ENCODE data around the gene CASP14.
"Not testable (repeated sequence)": the region's sequence is repeated elsewhere in the genome, so short reads cannot be mapped to it uniquely, and the experiment has no call there.

The CASP14 gene

GRCh38 chr19:15048885-15049541, at the start of gene CASP14:
Gene CASP14 (plus strand): TSS chr19:15049480. CDS start chr19:15052252, 2,772 bp downstream.
- no peak for DNase-seq (ENCODE audit: low read depth)

GRCh38 chr19:15008308-15008707, 41.0 kb upstream of the CASP14 start:
- DNase-seq (ENCODE audit: low read depth): no peak

- no peak for DNase-seq (ENCODE audit: low read depth)
Observed at GRCh38 chr19:15010501-15011300, 38.6 kb upstream of the CASP14 start.

- no peak for DNase-seq (ENCODE audit: low read depth)
Observed at GRCh38 chr19:15014579-15014978, 34.7 kb upstream of the CASP14 start.

- no peak for DNase-seq (ENCODE audit: low read depth)
Observed at GRCh38 chr19:15015946-15016542, 33.2 kb upstream of the CASP14 start.

- DNase-seq (ENCODE audit: low read depth): not testable (repeated sequence)
Observed at GRCh38 chr19:15018836-15019235, 30.4 kb upstream of the CASP14 start.

GRCh38 chr19:15021286-15022007, 27.8 kb upstream of the CASP14 start:
- DNase-seq (ENCODE audit: low read depth): no peak

- DNase-seq (ENCODE audit: low read depth): no peak
Observed at GRCh38 chr19:15022752-15023151, 26.5 kb upstream of the CASP14 start.

- no peak for DNase-seq (ENCODE audit: low read depth)
Observed at GRCh38 chr19:15025217-15025616, 24.1 kb upstream of the CASP14 start.

GRCh38 chr19:15028490-15028889, 20.8 kb upstream of the CASP14 start:
- no peak for DNase-seq (ENCODE audit: low read depth)

- DNase-seq (ENCODE audit: low read depth): no peak
Observed at GRCh38 chr19:15031675-15032074, 17.6 kb upstream of the CASP14 start.

GRCh38 chr19:15035795-15036311, 13.4 kb upstream of the CASP14 start:
- DNase-seq (ENCODE audit: low read depth): no peak

- DNase-seq (ENCODE audit: low read depth): no peak
Observed at GRCh38 chr19:15037586-15037985, 11.7 kb upstream of the CASP14 start.

GRCh38 chr19:15038294-15038693, 11.0 kb upstream of the CASP14 start:
- no peak for DNase-seq (ENCODE audit: low read depth)

- no peak for DNase-seq (ENCODE audit: low read depth)
Observed at GRCh38 chr19:15042003-15042402, 7.3 kb upstream of the CASP14 start.

GRCh38 chr19:15042826-15043225, 6.5 kb upstream of the CASP14 start:
- no peak for DNase-seq (ENCODE audit: low read depth)

GRCh38 chr19:15045506-15045905, 3.8 kb upstream of the CASP14 start:
- DNase-seq (ENCODE audit: low read depth): no peak

GRCh38 chr19:15047680-15048079, 1.6 kb upstream of the CASP14 start:
- DNase-seq (ENCODE audit: low read depth): no peak

- DNase-seq (ENCODE audit: low read depth): no peak
Observed at GRCh38 chr19:15048128-15048527, 1.2 kb upstream of the CASP14 start.

GRCh38 chr19:15050639-15051038, 1.4 kb downstream of the CASP14 start:
- no peak for DNase-seq (ENCODE audit: low read depth)

- no peak for DNase-seq (ENCODE audit: low read depth)
Observed at GRCh38 chr19:15062036-15062435, 12.8 kb downstream of the CASP14 start.

- not testable (repeated sequence) for DNase-seq (ENCODE audit: low read depth)
Observed at GRCh38 chr19:15070386-15070785, 21.1 kb downstream of the CASP14 start.

All from stimulated activated CD4-positive, alpha-beta T cell treated with anti-CD3 and anti-CD28 coated beads, Interleukin-2, amount 100 ng/mL, for 4 hours (primary cell).